Neural crest cell (in vitro differentiated cells): ENCODE measurements around the gene GNAQ. TPM values are rescaled to one million over a fixed set of nuclear protein-coding genes. Genes with fewer than 3 reads are reported as not detected.

Experiments
- DNase-seq: peaks from one replicate; pipeline ENCODE4 v3.0.0; 2021; ENCODE audit warnings: low read depth, mixed read lengths, low spot score
- H3K27ac Mint-ChIP-seq: one replicate; pipeline ENCODE4 v1.8.0; 2021; ENCODE audit warnings: mild to moderate bottlenecking, mixed read lengths; ENCODE audit not compliant: unreplicated experiment
- H3K27me3 Mint-ChIP-seq: 2 replicates; pipeline ENCODE4 v1.8.0; 2021; ENCODE audit warnings: low read depth, mild to moderate bottlenecking, mixed read lengths
- H3K36me3 Mint-ChIP-seq: 2 replicates; pipeline ENCODE4 v1.8.0; 2021; ENCODE audit warnings: low read depth, mild to moderate bottlenecking, mixed read lengths
- H3K4me1 Mint-ChIP-seq: 2 replicates; pipeline ENCODE4 v1.8.0; 2021; ENCODE audit warnings: mixed read lengths
- H3K4me3 Mint-ChIP-seq: one replicate; pipeline ENCODE4 v1.8.0; 2021; ENCODE audit warnings: mild to moderate bottlenecking, mixed read lengths
- H3K9me3 Mint-ChIP-seq: 2 replicates; pipeline ENCODE4 v1.8.0; 2021; ENCODE audit warnings: mixed read lengths
- total RNA-seq: library from RNA; stranded (reverse); gene quantifications from 2 replicates; pipeline ENCODE4 v1.2.1, GENCODE V29; 2021
- TF ChIP-seq, protein P1 (sequence below): fragments of 200-600 bp; sonication (generic); conservative IDR thresholded peaks from 2 replicates; pipeline ENCODE4 v1.5.0; 2021; ENCODE audit warnings: antibody characterized with exemption, mild to moderate bottlenecking

GNAQ gene
- total RNA-seq, 1 donor from 2014 or later: 53.3 TPM

DNA sequence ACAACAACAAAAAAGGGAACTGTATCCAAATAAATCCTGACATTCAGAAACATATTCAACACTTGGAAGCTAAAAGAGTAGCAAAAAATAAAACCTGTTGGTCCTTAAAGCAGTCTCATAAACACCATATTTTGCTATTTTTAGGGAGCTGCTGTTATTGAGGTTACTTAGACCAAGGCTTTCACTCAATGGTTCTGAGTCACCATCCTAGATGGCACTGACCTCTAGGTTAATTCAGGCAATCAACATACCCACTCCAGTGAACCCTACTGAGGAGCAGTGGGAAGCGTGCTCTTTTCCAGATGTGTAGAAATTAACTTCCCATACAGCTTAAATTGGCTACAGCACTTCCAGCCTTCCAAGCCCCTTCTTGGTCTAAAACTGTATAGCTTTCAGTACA is 5.2 kb downstream of the GNAQ start:
- Mint-ChIP-seq H3K27me3 (no peaks in the 10 kb centered on the region), H3K36me3 (no peaks in the 10 kb centered on the region), H3K4me1 (peaks cover 71% of the 10 kb centered on the region), H3K27ac (no peak overlapping the region), H3K9me3 (no peaks in the 10 kb centered on the region), H3K4me3 (no peak overlapping the region)
- DNase-seq: no peak
- TF ChIP-seq, protein P1, sequence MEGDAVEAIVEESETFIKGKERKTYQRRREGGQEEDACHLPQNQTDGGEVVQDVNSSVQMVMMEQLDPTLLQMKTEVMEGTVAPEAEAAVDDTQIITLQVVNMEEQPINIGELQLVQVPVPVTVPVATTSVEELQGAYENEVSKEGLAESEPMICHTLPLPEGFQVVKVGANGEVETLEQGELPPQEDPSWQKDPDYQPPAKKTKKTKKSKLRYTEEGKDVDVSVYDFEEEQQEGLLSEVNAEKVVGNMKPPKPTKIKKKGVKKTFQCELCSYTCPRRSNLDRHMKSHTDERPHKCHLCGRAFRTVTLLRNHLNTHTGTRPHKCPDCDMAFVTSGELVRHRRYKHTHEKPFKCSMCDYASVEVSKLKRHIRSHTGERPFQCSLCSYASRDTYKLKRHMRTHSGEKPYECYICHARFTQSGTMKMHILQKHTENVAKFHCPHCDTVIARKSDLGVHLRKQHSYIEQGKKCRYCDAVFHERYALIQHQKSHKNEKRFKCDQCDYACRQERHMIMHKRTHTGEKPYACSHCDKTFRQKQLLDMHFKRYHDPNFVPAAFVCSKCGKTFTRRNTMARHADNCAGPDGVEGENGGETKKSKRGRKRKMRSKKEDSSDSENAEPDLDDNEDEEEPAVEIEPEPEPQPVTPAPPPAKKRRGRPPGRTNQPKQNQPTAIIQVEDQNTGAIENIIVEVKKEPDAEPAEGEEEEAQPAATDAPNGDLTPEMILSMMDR: no peak

DNA sequence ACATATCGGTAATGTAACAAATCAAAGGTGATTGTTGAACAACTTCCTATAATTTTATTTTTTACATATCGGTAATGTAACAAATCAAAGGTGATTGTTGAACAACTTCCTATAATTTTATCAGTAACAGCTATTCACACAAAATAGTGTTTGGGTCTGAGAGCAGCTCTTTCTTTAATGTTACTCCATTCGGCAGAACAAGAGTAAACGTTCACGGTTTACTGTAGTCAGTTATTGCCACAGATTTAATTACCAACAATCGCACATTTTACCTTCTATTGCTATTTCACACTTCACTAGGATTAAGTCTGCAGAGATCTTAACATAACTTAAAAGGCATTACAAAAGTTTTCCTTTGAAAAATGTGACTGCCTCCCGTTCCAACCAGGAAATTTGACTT is 6.4 kb downstream of the GNAQ start:
- Mint-ChIP-seq H3K36me3 (no peaks in the 10 kb centered on the region), H3K27me3 (no peaks in the 10 kb centered on the region), H3K27ac (no peak overlapping the region), H3K4me3 (no peak overlapping the region), H3K9me3 (no peaks in the 10 kb centered on the region), H3K4me1 (peaks cover 76% of the 10 kb centered on the region)
- TF ChIP-seq, protein P1: no peak
- DNase-seq: no peak

DNA sequence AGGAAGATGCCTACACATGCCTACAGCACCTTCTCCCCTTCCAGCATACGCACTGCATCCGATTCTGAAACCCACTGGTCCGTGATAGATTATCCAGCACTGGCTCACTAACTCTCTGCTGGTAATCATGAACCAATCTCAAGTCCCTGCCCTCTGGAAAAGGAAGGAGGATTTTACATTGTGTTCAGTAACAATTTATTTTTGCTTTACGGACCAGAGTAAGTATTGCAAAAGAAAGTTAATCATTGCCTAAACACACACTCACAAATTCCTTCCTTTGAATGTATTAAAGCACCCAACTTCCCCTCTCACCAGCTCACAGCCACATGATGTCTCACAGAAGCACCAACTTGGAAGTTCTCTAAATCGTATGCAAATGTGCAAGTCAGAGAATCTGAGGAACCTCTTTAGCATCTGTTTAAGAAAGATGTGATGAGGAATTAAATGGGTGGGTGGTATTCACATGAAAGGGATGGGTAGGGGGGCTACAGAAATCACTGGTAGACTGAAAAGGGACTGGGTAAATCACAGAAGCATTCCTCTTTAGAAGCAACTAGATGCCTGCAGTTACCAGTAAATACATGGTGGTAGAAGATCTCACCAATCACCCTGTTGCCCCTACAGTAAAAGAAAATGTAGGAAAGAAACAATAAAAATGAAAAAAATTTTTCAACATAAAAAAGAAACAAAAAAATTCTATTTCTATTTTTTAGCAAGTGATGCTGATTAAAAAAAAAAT is 8.4 kb downstream of the GNAQ start:
- Mint-ChIP-seq H3K27ac (peak overlapping the region; percentile 8), H3K9me3 (no peaks in the 10 kb centered on the region), H3K4me1 (peaks cover 64% of the 10 kb centered on the region), H3K4me3 (no peak overlapping the region), H3K27me3 (no peaks in the 10 kb centered on the region), H3K36me3 (no peaks in the 10 kb centered on the region)
- no peak for DNase-seq
- TF ChIP-seq, protein P1: no peak

DNA sequence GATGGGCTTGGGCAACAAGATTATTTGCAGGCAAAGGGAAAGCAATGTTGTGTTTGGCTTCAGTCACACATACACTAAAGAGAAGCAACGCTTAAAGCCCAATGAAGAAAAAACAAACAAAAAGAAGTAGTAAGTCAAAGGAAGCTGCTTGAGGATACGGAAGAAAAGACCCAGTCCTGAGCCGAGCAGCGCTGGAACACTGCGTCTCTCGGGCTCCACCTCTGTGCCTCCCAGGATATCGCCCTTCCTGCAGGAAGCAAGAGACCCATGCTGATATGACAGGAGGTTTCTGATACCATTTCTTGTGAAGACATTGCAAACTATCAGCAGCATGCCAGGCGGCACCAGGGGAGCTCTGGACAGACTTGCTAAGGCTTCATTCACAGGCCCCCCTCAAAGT is 9.9 kb downstream of the GNAQ start:
- no peak for DNase-seq
- TF ChIP-seq, protein P1: no peak
- H3K4me3 Mint-ChIP-seq: peak overlapping the region; percentile 63
- peaks cover 69% of the 10 kb centered on the region for H3K4me1 Mint-ChIP-seq
- no peaks in the 10 kb centered on the region for H3K9me3 Mint-ChIP-seq
- H3K27ac Mint-ChIP-seq: no peak overlapping the region
- H3K27me3 Mint-ChIP-seq: no peaks in the 10 kb centered on the region
- H3K36me3 Mint-ChIP-seq: no peaks in the 10 kb centered on the region

DNA sequence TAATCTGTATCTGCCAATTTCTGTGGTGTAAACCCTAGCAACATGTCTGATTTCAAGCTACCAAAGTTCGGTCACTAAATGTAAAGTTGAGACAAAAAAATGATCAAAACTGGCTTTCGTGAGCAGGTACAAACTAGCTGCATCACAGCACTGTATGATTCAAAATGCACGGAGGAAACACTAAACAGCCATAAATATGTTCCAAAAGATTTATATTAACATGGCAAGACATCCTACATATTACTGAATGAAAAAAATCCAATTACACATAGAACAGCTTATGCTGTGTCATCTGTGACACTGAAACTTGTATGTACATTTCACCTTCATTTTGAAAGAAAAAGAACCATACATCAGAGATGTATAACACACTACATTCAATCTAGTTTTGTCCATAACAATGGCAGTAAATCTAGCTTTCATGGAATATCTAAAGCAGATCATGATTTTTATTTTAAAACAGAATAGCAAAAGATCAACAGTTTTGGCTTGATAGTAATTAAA is 14.4 kb downstream of the GNAQ start:
- no peak overlapping the region for H3K4me3 Mint-ChIP-seq
- no peak overlapping the region for H3K27ac Mint-ChIP-seq
- DNase-seq: no peak
- TF ChIP-seq, protein P1: no peak
- H3K36me3 Mint-ChIP-seq: no peaks in the 10 kb centered on the region
- peaks cover 36% of the 10 kb centered on the region for H3K4me1 Mint-ChIP-seq
- H3K27me3 Mint-ChIP-seq: no peaks in the 10 kb centered on the region
- no peaks in the 10 kb centered on the region for H3K9me3 Mint-ChIP-seq
